Erythroblast (primary cell): Measurements from ENCODE around the gene SLC9A1.

Source experiments
- GATA1 ChIP-seq: IDR thresholded peaks from 2 replicates; pipeline ENCODE4 v1.6.1; 2011; ENCODE audit warnings: low read depth, mild to moderate bottlenecking, control low read depth, low read length, moderate library complexity
- POLR2A ChIP-seq: IDR thresholded peaks from 2 replicates; pipeline ENCODE4 v1.6.1; 2011; ENCODE audit warnings: mild to moderate bottlenecking, low read length

DNA sequence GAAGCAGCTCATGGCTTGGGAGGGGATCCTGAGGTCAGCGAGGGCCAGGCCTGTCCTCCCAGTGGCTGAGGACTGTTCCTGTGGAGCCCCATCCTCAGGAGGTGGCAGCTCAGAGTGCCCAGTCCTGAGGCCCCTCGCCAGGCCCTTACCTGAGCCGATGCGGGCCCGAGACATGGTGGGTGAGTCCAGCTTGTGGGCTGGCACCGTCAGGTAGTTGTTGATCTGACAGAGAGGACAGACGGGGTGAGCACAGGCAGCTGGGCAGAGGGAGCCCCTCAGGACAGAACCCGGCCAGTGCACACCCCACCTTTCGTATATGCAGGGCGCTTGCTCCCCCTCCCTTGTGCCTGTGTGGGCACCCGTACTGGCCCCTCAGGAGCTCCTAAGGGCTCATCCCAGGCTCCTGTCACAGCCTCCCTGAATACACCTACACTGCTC is 53.9 kb downstream of the SLC9A1 start:
- no peak for TF ChIP-seq POLR2A
- no peak for TF ChIP-seq GATA1
